Ovary (tissue), 3 donors: ENCODE data around the gene TLNRD1.

Experiments used
- EP300 ChIP-seq: sonication (generic); formaldehyde crosslinking; IDR thresholded peaks from one replicate; pipeline ENCODE4 v1.6.1; 2017; ENCODE audit warnings: antibody characterized with exemption
- TF ChIP-seq, protein P1 (sequence below), 3 donors: fragments of 450-650 bp in 2 of 3; fragments of 200-600 bp in 1 of 3; IDR thresholded peaks; one replicate each; pipeline versions ENCODE4 v1.5.1 to v1.8.0; 2016 to 2022; ENCODE audit warnings: antibody characterized with exemption in 3 of 3, mild to moderate bottlenecking in 1 of 3
- donor health status: DM: no; HTN: no; CAD: no.

DNA sequence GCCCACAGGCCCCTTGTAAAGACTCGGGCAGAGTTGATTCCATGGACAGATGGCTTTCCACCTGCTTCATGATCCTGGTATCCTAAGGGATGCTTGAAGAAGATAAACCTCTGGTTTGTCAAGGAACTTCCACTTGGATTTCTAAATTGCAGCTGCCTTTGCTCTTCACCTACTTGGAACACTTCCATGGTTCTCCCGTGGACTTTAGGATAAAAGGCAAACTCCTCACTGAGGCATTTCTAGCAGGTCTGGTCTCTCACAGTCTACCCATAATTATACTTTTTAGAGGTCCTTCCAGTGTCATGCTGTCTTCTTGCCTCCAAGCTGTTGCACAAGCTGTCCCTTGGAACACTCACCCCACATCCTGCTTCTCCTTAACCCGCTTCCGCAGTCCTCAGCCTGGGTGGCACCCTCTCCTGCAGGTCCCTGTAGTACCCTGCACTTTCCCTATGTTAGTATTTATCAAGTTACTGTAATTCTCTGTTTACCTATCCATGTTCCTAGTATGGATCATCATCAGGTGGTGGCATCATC is 12.7 kb downstream of the TLNRD1 start:
- TF ChIP-seq, protein P1, sequence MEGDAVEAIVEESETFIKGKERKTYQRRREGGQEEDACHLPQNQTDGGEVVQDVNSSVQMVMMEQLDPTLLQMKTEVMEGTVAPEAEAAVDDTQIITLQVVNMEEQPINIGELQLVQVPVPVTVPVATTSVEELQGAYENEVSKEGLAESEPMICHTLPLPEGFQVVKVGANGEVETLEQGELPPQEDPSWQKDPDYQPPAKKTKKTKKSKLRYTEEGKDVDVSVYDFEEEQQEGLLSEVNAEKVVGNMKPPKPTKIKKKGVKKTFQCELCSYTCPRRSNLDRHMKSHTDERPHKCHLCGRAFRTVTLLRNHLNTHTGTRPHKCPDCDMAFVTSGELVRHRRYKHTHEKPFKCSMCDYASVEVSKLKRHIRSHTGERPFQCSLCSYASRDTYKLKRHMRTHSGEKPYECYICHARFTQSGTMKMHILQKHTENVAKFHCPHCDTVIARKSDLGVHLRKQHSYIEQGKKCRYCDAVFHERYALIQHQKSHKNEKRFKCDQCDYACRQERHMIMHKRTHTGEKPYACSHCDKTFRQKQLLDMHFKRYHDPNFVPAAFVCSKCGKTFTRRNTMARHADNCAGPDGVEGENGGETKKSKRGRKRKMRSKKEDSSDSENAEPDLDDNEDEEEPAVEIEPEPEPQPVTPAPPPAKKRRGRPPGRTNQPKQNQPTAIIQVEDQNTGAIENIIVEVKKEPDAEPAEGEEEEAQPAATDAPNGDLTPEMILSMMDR (IDR thresholded peaks at IDR 0.05), result no peak
- TF ChIP-seq EP300, result no peak
